Neutrophil (primary cell): ENCODE measurements around the gene APOC3.

ENCODE experiments used
- H3K27ac ChIP-seq: fragments of 200-600 bp; sonication (generic); 2 replicates; pipeline ENCODE4 v1.5.1; 2016; ENCODE audit warnings: mild to moderate bottlenecking, moderate library complexity
- H3K27me3 ChIP-seq: fragments of 200-600 bp; sonication (generic); 2 replicates; pipeline ENCODE4 v1.6.0; 2016; ENCODE audit warnings: mild to moderate bottlenecking
- H3K36me3 ChIP-seq: fragments of 200-600 bp; sonication (generic); 2 replicates; pipeline ENCODE4 v1.5.1; 2017
- H3K4me1 ChIP-seq, 2 experiments: fragments of 200-600 bp in 1 of 2; sonication (generic) in 1 of 2; 1 replicate in 1 of 2; 2 replicates in 1 of 2; pipeline versions ENCODE4 v1.5.1 to v1.6.1; 2013 to 2016; ENCODE audit warnings: low read depth in 1 of 2, low read length in 1 of 2, mild to moderate bottlenecking in 1 of 2, moderate library complexity in 1 of 2; ENCODE audit not compliant: control insufficient read depth in 1 of 2, insufficient read depth in 1 of 2
- H3K4me3 ChIP-seq, 2 experiments: fragments of 200-600 bp in 1 of 2; sonication (generic) in 1 of 2; 1 replicate in 1 of 2; 2 replicates in 1 of 2; pipeline ENCODE4 v1.5.1; 2013 to 2016; ENCODE audit warnings: low read depth in 1 of 2, low read length in 1 of 2, mild to moderate bottlenecking in 1 of 2, moderate library complexity in 1 of 2
- H3K9me3 ChIP-seq: fragments of 200-600 bp; sonication (generic); 2 replicates; pipeline ENCODE4 v1.5.1; 2016
- TF ChIP-seq, protein P1 (sequence below): fragments of 200-600 bp; sonication (generic); IDR thresholded peaks from 2 replicates; pipeline ENCODE4 v1.5.1; 2016; ENCODE audit warnings: antibody characterized with exemption

APOC3 gene

DNA sequence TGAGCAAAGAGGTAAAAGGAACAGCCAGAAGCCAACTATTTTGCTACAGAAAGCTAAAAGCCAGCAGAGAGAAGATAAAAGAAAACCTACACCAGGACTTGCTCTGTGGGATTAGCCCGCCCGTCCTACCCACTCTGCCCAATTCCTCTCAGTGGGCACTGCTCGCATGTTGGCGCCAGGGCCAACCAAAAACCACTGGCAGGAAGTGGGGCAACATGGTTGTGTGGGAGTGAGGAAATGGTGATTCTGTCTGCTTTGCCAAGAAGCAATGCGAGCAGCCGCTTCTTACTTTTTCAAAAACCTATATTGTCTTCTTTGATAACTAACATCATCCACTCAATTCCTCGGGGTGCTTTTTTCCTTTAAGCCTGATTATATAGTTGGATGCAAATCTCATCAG lies 21.9 kb downstream of the APOC3 start:
- Histone ChIP-seq H3K9me3 (no peaks in the 10 kb centered on the region), H3K4me3 (peak overlapping the region in 1 of 2 experiments; percentile 10), H3K27me3 (no peaks in the 10 kb centered on the region), H3K27ac (peak overlapping the region; percentile 62), H3K36me3 (peaks cover 66% of the 10 kb centered on the region), H3K4me1 (peaks cover 27 to 32% of the 10 kb centered on the region in 2 experiments)
- TF ChIP-seq, protein P1, sequence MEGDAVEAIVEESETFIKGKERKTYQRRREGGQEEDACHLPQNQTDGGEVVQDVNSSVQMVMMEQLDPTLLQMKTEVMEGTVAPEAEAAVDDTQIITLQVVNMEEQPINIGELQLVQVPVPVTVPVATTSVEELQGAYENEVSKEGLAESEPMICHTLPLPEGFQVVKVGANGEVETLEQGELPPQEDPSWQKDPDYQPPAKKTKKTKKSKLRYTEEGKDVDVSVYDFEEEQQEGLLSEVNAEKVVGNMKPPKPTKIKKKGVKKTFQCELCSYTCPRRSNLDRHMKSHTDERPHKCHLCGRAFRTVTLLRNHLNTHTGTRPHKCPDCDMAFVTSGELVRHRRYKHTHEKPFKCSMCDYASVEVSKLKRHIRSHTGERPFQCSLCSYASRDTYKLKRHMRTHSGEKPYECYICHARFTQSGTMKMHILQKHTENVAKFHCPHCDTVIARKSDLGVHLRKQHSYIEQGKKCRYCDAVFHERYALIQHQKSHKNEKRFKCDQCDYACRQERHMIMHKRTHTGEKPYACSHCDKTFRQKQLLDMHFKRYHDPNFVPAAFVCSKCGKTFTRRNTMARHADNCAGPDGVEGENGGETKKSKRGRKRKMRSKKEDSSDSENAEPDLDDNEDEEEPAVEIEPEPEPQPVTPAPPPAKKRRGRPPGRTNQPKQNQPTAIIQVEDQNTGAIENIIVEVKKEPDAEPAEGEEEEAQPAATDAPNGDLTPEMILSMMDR: no peak

DNA sequence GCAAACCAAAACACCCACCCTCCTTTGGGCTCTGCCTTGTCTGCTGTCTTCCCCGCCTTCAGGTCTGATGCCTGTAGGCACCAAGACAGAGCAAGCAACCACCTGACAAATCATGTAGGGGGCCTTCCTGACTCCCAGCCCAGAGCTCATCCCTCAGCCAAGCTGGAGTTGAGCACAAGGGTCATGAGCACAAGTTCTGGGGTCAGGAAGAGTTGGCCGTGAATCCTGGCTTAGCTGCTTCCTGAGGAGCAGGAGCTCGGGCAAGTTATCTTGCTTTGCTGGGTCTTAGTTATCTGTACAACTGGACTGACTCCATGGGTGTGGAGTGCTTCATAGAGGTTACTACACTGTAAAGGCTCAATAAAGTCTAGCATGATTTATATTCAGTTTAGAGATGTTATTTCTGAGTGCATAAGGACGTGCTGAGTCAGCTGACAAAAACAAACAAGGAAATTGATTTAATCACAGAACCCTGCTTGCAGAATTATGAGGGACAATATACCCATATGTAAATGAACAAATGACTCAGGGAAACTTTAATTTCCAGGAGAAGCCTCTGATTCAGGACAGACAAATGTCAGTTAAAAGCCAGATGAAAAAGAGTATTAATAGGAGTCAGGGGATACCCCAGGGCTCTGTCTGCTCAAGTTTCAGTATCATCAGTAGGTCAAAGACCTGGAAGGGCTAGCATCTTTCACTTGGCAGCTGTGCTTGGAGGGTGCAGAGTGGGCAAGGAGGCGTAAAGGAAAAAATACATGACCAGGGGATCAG lies 22.7 kb downstream of the APOC3 start:
- Histone ChIP-seq H3K27me3 (no peaks in the 10 kb centered on the region), H3K36me3 (peaks cover 66% of the 10 kb centered on the region), H3K4me3 (peak overlapping the region in 1 of 2 experiments; percentile 10), H3K9me3 (no peaks in the 10 kb centered on the region), H3K27ac (peak overlapping the region; percentile 62), H3K4me1 (peaks cover 27 to 32% of the 10 kb centered on the region in 2 experiments)
- TF ChIP-seq, protein P1: no peak

DNA sequence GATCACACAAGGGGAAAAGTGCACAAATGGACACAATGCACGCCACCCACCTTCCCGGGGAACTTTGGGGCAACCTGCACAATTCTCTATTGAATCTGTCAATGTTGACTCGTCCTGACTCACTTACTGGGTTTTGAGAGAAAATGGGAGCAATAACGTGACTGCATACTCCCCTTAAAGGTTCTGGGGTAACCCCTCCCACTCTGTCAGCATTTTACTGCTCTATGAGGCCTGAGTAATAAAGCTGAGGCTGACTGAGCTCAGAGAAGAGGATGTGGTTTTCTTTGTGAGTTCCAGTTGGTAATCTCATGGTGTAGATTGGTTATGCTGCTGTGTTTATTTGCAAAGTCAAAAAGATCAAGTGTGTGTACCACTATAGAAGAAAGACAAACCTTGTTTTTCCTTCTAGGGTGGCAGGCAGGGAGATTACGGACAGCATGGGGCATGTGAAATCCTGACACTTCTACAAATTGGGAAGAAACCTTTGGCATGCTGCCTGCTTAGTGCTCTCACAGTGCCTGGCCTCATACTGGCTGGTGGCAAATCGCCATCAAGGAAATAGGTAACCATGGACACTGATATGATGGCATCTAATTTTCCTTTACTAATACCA lies 23.9 kb downstream of the APOC3 start:
- TF ChIP-seq, protein P1: no peak
- Histone ChIP-seq H3K4me1 (peaks cover 27 to 32% of the 10 kb centered on the region in 2 experiments), H3K9me3 (no peaks in the 10 kb centered on the region), H3K36me3 (peaks cover 66% of the 10 kb centered on the region), H3K4me3 (no peak overlapping the region), H3K27ac (peak overlapping the region; percentile 53), H3K27me3 (no peaks in the 10 kb centered on the region)

DNA sequence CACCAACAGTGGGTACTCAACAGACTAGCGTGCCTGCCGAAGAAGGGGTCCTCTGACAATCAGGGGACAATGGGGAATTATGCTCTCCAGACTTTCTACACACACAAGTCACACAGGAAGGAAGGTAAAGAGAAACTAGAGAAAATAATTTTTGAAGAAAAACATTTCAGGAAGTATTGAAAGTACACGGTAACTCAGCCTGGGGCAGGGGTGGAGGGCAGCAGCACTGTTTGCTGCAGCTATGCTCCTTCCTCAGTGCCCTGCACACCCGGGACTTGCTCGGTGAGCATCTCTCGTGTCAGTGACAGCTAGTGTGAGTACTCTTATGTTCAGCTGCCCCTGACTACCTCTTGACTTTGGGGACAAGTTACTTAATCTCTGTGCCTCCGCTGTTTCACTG lies 25.7 kb downstream of the APOC3 start:
- H3K27ac ChIP-seq: no peak overlapping the region
- H3K4me1 ChIP-seq: peaks cover 27 to 32% of the 10 kb centered on the region in 2 experiments
- H3K36me3 ChIP-seq: peaks cover 67% of the 10 kb centered on the region
- no peaks in the 10 kb centered on the region for H3K27me3 ChIP-seq
- TF ChIP-seq, protein P1: no peak
- no peaks in the 10 kb centered on the region for H3K9me3 ChIP-seq
- H3K4me3 ChIP-seq: no peak overlapping the region

DNA sequence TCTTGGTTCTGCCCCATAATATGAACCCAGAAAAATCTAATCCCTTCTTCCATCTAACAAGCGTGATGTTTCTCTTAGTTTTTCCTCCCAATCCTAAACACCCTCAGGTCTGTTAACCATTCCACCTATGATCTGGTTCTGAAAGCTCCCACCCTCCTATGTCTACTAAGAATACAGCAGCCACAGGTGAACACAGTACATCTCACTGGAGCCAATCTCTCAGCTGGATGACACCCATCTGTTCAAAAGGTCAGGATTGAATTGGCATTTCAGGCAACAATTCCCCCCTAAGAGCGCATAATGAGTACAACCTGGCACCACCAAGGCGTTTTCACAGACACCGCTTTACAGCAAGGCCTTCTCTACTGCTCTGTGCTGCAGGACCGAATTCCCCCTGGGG lies 26.7 kb downstream of the APOC3 start:
- H3K27me3 ChIP-seq: no peaks in the 10 kb centered on the region
- H3K4me3 ChIP-seq: no peak overlapping the region
- TF ChIP-seq, protein P1: no peak
- H3K36me3 ChIP-seq: peaks cover 73% of the 10 kb centered on the region
- no peak overlapping the region for H3K27ac ChIP-seq
- H3K9me3 ChIP-seq: no peaks in the 10 kb centered on the region
- peaks cover 24 to 27% of the 10 kb centered on the region in 2 experiments for H3K4me1 ChIP-seq
